ELF-1 (cell line): ENCODE measurements around the gene BANP.
"Not testable (repeated sequence)": the region's sequence is repeated elsewhere in the genome, so short reads cannot be mapped to it uniquely, and the experiment has no call there.

Experiments
- DNase-seq: peaks from one replicate; pipeline ENCODE4 v3.0.0-alpha.2; 2016; ENCODE audit warnings: low read depth, low spot score

The BANP gene

DNA sequence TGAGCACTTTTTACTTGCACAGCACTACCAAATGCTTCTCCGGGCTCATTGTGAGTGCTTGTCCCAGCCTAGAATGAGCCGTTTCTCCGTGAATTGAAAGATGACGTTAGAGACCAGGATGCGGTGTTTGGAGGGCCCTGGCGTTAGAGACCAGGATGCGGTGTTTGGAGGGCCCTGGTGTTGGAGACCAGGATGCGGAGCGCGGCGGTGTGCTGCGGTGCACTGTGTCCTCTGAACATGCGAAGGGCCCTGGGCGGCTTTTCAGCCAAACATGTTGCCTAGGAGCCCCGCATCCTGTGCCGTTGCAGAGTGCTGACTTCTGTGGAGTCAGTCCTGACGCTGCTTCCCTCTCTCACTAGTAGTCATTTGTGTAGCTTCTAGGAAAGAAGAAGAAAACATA lies 42.7 kb downstream of the BANP start:
- DNase-seq = no peak

DNA sequence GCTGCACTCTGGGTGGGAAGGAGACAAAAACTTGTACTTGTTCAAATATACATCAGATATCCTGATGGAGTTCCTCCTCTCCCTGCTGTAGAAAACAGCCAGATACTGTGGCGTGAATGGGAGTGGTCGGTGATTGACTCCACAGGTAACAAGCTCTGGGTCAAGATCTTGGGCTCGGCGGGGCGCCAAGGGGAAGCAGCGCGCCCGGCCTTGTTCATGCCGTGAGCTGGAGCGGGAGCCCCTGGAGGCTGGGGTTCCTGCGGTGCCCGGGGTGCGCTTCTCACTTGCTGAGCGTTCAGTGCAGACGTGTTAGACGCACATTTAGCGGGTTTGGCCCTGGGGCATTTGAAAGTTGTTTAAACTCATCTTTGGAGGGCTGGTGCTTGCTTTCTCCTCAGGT lies 44.4 kb downstream of the BANP start:
- no peak for DNase-seq

DNA sequence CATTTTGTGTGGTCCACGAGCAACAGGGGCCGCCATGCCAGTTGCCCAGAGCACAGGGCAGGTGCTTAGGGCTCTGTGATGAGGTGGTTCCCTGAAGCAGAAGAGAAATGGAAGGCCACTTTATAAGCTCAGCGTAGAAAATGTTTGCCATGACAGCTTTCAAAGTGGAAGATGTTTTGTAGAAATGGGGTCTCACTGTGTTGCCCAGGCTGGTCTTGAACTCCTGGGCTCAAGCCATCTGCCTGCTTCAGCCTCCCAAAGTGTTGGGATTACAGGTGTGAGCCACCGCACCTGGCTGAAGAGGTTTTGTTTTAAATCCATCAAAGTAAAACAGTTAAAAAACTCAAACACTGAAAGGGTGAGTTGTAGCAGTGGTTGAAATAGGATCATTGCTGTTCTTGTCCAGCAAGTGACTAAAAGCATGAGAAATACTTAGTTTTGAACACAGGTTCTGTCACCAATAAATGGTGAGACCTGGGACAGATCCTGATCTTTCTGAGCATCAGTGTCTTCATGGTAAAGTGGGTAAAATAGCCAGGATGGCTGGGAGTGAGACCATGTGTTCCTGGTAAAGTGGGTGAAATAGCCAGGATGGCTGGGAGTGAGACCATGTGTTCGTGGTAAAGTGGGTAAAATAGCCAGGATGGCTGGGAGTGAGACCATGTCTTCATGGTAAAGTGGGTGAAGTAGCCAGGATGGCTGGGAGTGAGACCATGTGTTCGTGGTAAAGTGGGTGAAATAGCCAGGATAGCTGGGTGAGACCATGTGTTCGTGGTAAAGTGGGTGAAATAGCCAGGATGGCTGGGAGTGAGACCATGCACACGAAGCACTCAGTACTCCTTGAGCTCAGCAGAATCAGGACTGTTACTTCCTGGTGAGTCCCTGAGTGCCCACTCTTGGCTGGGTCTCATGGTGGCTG lies 46.0 kb downstream of the BANP start:
- DNase-seq = no peak

DNA sequence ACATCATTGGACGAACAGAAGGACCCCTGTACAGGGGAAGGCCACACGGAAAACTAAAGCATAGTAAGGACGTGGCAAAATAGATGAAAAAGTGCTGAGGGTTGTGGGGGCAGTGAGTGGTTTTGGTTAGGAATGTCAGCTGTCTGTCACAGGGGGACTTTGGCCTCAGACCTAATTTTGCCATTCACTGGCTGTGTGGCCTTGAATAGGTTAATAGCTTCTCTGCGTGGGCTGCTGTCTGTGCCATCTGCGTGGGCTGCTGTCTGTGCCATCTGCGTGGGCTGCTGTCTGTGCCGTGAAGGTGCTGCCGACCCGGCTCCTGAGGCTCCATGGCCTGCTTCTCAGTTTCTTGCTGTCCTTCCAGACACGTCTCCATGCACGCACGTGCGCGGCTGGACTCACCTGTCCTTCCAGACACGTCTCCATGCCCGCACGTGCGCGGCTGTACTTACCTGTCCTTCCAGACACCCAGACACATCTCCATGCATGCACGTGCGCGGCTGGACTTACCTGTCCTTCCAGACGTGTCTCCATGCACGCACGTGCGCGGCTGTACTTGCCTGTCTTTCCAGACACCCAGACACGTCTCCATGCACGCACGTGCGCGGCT lies 47.1 kb downstream of the BANP start:
- DNase-seq = not testable (repeated sequence)

DNA sequence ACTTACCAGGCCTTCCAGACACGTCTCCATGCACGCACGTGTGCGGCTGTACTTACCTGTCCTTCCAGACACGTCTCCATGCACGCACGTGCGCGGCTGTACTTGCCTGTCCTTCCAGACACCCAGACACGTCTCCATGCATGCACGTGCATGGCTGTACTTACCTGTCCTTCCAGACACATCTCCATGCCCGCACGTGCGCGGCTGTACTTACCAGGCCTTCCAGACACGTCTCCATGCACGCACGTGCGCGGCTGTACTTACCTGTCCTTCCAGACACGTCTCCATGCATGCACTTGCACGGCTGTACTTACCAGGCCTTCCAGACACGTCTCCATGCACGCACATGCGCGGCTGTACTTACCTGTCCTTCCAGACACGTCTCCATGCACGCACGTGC lies 47.8 kb downstream of the BANP start:
- DNase-seq = not testable (repeated sequence)

DNA sequence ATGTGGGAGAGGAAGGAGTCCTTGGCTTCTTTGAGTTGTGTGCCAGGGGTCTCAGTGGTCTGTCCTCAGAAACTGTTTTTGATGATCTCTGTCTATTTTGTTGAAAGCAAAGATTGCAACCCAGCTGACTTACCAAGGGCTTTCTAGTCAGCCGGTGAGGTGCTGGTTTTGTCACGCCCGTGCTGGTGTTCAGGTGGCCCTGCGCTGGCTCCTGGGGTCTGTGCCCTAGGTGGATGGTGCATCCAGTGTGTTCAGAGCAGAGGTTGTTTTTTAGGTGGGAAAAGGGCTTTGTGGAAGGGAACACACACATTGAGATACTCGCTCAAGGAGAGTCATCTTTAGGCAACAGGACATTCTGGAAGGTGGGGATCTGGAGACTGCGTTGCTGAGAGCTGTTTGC lies 51.0 kb downstream of the BANP start:
- no peak for DNase-seq

DNA sequence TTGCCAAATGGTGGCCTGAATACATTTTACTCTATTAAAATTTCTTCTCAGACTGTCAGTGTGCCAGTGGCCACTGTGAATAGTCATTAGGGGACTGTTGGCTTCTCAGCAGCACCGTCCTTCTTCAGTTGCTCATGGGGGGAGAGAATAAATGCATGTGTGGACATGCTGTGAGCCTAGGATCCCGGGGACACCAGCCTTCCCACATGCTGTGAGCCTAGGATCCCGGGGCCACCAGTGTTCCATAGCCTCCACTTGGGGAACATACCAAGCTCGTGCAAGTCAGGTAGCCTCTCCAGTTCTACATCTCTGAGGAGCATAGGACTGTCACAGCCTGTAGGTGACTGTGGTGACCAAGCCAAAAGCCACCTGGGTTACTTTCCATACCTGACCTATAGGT lies 51.5 kb downstream of the BANP start:
- no peak for DNase-seq

DNA sequence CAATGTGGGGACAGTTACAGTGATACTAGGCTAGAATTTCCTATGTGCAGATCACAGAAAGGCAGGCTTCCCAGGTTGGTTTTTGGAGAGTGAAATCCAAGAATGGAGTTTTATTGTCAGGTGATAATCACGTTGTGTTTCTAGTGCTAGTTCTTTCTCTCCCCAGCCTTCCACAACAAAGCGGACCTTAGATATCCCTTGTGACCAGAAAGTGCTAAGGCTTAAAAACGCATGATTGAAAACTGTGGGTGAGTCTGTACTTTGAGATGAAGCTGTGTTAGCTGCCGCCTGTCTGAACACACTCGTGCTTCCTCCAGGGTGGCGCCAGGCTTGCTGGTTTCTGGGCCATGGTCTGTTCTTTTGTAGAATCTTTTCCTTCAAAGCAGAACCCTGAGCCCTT lies 52.1 kb downstream of the BANP start:
- DNase-seq = no peak

DNA sequence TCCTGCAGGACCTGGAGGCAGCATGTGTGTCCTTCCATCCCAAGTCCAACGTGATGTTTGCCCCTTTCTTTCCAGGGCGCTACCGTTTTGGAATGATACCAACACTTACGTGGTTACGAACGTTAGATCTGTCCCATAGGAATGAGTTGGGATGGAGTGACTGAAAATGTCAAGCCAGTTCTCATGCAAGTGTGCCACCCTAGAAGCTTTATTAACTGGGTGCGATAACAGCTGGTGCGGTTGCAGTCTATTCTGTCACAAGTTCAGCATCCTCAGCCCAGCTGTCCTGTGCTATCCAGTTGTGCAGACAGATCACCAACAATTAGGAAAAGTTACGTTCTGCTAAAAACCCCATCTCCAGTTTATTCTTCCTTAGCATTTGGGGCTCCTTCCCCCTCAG lies 52.5 kb downstream of the BANP start:
- no peak for DNase-seq

DNA sequence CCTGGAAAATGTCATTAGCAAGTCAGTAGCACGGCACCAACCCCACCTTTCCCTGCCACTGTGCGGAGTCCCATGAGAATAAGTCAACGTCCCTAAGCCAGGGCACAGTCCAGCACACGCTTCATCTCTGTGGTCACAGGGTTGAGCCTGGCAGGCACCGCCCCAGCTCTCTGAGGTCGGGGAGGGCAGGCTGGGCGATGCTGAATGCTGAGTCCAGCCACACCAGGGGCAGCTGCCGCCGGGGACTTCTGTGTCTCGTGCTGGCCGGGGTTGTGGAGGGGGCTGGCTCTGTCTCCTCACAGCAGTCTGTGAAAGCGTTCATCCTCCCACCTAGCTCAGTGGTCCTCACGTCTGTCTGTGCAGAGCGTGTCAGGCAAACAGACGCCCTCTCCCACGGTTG lies 53.2 kb downstream of the BANP start:
- DNase-seq = no peak

DNA sequence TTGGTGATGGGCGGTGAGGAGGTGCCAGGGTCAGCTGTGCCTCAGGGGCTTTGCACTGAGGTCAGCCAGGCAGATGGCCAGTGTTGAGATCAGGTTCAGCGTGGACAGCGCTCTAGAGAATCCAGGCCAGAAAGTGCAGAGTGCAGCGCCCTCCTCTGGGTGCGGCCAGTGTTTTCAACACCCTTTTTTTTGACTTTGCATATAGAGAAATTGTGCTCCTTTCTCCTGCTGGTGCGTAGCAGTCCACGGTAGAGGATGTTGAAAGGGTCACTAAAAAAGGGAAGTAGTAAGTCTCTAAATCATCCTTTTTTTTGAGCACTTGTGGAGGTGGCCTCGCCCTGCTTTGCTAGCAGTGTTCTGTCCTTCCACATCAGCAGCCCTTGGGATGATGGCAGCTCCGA lies 53.9 kb downstream of the BANP start:
- peak; percentile 71 for DNase-seq

DNA sequence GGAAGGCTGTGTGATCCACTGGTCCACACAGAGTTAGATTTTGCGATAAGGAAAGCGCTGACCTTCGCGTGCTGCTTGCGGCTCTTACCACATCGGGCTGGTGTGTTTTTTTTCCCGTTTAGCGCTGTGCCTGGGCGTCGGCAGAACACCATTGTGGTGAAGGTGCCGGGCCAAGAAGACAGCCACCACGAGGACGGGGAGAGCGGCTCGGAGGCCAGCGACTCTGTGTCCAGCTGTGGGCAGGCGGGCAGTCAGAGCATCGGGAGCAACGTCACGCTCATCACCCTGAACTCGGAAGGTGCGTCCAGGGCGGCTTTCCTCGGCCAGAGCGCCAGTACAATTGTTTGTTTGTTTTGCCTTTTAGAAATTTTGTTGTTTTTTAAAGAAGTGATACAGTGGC lies 54.7 kb downstream of the BANP start:
- DNase-seq = no peak

DNA sequence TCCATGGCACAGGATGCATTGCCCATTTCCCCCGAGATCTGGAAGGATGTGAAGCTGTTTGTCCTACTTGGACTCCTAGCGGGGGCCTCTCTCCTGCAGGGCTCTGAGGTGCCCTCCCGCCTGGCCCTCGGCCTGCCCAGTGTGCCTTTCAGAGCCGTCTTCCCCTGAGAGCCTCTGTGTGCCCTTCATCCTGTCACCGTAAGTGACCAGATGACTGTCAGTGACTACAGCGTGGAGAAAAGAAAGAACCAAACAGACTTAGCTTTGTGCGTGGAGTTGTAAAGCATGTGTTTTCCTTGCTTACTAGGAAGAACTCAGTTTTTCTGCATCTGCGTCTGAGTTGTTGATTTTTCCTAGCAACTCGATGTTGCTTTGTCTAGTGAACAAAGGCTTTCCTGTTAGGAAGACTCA lies 56.1 kb downstream of the BANP start:
- DNase-seq = no peak

DNA sequence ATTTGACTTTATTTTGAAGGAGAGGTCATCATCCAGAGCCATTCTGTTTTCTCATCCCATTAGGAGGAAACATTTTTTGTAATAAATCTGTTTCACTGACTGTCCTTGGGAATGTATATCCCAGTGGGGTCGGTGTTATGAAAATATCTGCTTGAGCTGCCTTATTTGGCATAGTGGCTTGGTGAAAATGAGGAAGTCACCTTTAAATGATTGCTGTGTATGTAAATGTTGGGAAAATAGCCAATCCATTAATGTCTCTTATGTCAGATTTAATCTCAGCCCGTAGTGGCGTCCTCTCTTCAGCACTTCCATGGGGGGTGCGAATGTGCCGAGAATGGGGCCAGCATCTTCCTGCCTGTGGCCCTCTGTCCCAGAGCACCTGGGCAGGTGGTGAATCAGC lies 57.6 kb downstream of the BANP start:
- no peak for DNase-seq

DNA sequence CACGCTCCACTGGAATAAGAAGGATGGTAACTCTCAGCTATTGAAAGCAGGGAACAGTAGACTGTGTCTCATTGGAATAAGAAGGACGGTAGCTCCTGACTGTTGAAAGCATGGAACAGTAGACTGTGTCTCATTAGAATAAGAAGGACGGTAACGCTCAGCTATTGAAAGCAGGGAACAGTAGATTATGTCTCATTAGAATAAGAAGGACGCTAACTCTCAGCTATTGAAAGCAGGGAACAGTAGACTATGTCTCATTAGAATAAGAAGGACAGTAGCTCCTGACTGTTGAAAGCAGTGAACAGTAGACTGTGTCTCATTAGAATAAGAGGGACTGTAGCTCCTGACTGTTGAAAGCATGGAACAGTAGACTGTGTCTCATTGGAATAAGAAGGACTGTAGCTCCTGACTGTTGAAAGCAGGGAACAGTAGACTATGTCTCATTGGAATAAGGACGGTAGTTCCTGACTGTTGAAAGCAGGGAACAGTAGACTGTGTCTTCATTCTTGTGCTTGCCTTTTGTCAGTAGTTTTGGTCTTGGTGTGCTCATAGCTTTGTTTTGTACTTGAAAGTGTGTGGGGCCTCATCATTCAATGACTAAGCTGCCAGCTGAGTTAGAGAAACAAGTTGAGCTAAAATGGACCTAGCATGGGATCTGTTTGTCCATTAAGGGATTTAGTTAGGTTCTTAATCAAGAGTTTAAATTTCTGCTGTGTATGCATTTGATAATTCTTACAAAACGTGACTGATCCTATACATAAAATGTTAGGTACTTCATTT lies 58.5 kb downstream of the BANP start:
- no peak for DNase-seq

DNA sequence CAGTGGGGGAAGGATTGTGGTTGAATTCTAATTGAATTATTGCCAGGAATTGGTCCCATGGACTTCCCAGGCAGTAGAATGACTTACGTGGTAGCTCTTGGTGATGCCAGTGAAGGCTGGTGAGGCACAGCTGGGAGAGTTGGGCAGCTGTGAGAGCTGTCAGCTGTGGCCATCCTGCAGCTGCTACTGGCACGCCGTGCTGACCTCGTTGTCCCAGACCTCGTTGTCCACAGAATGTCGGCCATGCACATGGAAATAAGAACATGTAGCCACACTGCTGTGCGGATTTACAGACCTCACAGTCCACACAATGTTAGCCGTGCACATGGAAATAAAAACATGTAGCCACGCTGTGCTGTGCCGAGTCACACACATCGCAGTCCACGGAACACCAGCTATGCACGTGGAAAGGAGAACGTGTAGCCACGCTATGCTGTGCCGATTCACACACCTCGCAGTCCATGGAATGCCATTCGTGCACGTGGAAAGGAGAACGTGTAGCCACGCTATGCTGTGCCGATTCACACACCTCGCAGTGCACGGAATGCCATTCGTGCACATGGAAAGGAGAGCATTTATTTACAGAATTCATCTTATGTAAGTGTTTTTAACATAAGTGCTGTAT lies 59.2 kb downstream of the BANP start:
- DNase-seq = no peak

DNA sequence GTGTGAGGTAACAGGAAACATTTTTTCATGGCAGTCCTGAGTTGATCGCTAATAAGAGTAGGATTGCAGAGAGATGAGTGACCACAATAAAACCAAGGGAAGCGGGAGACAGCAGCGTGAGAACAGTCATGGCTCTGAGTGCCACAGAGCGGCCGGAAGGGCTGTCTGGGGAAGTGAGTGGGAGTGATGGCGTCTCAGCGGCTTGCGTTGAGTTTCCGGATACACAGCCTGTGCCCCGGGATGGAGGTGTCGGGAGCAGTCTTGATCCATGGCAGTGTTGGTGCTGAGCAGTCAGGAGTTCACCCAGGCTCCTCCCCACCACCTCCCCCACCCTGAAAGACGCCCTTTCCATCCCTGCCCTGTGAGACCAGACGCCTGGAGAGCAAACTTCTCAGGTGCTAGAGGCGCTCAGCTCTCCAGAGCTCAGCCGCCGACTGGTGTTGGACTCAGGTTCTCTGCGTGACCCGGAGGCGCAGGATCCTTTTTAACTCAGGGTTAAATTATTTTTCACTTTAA lies 59.8 kb downstream of the BANP start:
- no peak for DNase-seq

DNA sequence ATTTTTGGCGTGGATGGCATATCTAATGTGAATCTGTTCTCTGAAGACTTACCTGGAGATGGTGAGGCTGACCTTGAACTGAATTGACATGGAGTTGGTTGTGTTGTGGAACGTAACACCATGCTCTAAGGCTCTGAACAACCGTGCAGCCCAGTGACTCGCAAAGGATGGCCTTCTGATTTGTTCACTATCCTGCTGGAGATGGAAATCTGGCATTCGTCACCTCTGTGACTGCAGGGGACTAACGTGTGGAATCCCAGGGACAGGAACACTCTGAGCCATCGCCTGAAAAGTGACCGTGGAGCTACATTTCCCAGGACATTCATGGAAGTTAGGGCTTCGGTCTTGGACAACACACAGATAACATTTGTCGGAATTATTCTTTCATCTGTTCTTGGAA lies 61.1 kb downstream of the BANP start:
- no peak for DNase-seq

DNA sequence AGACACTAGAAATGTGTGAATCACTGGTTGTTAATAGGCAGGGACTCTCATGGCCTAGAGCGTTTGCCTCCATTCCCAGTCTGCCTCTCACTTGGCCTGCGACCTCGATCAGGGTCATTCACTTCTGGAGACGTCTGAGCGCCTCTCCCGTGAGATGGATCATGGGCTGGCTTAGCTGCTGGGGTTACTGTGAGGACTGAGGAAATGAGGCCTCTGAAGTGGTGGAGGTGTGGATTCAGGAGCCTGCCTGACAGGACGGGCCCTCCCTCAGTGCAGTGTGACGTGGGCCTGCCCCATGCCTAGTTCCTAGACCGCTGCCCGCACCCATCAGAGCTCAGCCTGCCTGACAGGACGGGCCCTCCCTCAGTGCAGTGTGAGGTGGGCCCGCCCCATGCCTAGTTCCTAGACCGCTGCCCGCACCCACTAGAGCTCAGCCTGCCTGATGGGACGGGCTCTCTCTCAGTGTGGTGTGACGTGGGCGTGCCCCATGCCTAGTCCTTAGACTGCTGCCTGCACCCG lies 61.9 kb downstream of the BANP start:
- no peak for DNase-seq

DNA sequence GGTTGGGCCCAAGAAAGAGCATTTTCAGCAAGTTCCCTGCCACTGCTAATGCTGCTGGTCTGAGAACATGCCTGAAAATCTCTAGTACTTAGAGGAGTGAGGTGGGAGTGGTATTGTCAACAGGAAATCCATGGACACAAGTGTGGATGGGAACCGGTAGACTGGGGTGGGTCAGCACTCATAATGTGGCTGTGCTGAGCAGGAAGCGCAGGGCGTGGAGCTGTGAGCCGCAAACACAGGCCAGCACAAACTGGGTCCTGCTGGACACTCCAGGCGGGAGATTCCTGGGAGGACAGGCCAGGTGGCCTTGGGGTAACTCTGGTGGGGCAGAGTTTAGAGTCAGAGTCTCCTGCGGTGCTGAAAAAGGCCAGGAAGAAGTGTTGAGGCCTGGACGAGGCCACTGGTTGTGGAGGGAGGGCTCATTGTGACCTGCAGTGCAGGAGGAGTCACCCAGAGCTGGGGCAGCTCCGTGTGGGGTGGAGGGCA lies 62.6 kb downstream of the BANP start:
- DNase-seq = no peak

DNA sequence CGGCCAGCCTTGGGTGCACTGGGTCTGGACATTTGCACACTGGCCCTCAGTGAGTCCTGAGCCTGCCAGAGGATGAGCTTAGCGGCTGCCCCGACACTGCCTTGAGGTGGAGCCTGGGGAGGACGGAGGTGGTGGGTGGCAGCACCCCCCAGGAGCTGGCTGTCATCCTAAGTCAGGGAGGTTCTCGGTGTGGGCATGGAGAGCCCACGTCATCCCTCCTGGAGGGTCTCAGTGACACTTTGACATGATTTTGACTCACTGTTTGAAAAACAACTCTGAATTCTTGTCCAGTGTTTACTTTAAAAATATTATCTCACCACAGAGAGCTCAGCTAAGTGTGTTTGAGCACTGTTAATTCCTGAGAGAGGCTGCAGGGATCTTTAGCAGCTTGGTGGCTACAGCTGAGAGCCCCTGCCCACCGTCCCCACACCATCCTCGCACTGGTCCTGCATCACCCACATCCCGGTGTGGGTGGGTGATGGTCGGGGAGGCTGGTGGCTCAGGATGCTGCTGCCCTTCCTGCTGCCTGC lies 63.1 kb downstream of the BANP start:
- DNase-seq = no peak
